HL-60 (cell line): ENCODE data around the gene MALRD1.

Source experiments
- GABPA ChIP-seq: IDR thresholded peaks from 2 replicates; pipeline ENCODE4 v1.6.1; 2012; ENCODE audit warnings: low read depth
- POLR2AphosphoS5 ChIP-seq: IDR thresholded peaks from 2 replicates; pipeline ENCODE4 v1.6.1; 2012; ENCODE audit warnings: low read depth
- SPI1 ChIP-seq: IDR thresholded peaks from 2 replicates; pipeline ENCODE4 v1.6.1; 2012; ENCODE audit warnings: low read depth, mild to moderate bottlenecking, borderline replicate concordance
- TF ChIP-seq, protein P1 (sequence below): IDR thresholded peaks from one replicate; pipeline ENCODE4 v1.5.1; 2011; ENCODE audit warnings: low read length, control low read depth, inconsistent platforms; ENCODE audit not compliant: insufficient read depth
- TF ChIP-seq, protein P2 (sequence below): IDR thresholded peaks from 2 replicates; pipeline ENCODE4 v1.6.1; 2012; ENCODE audit warnings: low read depth; ENCODE audit not compliant: insufficient replicate concordance

DNA sequence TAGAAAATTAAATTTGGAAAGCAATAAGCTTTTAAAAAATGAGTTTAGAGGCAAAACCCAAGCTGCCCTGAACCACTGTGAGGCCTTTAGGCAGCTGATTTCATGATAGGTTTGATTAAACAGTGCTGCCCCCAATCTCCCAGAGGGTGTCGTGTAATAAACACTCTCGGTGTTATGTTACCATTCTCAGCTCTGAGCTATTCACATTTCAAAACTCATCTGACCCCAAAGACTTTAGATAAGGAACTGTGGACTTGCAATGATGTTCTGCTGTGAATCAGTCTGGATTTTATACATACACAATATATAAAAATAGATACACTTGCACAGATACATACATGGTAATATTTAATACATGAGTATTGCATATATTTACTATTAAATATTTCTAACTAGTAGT, 120.4 kb downstream of the MALRD1 start:
- TF ChIP-seq, protein P1, sequence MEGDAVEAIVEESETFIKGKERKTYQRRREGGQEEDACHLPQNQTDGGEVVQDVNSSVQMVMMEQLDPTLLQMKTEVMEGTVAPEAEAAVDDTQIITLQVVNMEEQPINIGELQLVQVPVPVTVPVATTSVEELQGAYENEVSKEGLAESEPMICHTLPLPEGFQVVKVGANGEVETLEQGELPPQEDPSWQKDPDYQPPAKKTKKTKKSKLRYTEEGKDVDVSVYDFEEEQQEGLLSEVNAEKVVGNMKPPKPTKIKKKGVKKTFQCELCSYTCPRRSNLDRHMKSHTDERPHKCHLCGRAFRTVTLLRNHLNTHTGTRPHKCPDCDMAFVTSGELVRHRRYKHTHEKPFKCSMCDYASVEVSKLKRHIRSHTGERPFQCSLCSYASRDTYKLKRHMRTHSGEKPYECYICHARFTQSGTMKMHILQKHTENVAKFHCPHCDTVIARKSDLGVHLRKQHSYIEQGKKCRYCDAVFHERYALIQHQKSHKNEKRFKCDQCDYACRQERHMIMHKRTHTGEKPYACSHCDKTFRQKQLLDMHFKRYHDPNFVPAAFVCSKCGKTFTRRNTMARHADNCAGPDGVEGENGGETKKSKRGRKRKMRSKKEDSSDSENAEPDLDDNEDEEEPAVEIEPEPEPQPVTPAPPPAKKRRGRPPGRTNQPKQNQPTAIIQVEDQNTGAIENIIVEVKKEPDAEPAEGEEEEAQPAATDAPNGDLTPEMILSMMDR, result no peak
- TF ChIP-seq SPI1 (no peak), GABPA (no peak), POLR2AphosphoS5 (no peak)
- TF ChIP-seq, protein P2, sequence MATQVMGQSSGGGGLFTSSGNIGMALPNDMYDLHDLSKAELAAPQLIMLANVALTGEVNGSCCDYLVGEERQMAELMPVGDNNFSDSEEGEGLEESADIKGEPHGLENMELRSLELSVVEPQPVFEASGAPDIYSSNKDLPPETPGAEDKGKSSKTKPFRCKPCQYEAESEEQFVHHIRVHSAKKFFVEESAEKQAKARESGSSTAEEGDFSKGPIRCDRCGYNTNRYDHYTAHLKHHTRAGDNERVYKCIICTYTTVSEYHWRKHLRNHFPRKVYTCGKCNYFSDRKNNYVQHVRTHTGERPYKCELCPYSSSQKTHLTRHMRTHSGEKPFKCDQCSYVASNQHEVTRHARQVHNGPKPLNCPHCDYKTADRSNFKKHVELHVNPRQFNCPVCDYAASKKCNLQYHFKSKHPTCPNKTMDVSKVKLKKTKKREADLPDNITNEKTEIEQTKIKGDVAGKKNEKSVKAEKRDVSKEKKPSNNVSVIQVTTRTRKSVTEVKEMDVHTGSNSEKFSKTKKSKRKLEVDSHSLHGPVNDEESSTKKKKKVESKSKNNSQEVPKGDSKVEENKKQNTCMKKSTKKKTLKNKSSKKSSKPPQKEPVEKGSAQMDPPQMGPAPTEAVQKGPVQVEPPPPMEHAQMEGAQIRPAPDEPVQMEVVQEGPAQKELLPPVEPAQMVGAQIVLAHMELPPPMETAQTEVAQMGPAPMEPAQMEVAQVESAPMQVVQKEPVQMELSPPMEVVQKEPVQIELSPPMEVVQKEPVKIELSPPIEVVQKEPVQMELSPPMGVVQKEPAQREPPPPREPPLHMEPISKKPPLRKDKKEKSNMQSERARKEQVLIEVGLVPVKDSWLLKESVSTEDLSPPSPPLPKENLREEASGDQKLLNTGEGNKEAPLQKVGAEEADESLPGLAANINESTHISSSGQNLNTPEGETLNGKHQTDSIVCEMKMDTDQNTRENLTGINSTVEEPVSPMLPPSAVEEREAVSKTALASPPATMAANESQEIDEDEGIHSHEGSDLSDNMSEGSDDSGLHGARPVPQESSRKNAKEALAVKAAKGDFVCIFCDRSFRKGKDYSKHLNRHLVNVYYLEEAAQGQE, result no peak
